ENCODE results near the gene RBM12.

RBM12 gene

DNA sequence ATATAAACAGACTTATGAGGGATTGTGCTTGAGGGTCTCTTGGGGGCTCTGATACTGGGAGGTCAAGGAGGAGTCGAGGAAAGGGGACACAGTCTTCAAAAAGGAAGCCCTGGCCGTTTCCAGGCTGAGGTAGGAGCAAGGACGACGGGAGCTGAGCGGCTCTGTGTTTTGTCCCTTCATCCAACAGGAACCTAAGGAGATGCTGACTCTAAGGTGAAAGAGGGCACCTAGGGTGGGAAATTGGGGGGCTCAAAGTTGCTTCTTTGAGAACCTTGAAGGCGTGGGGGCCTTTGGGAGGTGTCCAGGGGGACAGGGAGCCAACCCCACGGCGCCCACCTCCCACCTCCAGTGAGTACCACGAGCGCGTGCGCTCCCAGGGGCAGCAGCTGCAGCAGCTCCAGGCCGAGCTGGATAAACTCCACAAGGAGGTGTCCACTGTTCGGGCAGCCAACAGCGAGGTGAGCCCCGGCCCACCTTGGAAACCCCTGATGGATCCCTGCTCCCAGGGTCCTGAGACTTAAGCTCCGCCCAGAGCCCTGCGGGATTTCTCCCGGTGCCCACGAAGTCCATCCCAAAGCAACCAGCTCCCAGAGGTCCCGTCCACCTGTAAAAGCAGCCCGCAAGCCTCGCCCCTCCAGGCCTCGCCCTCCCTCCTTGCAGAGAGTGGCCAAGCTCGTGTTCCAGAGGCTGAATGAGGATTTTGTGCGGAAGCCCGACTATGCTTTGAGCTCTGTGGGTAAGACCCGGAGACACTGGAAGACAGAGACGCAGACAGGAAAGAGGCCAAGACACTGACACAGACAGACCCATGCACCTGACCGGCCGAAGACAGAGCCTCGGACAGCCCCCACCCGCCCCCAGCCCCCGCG lies 46.2 kb downstream of the RBM12 start:
- peak in 1 of 5 experiments; percentile 43 for DNase-seq

- DNase-seq: peak in 2 of 5 experiments; percentile 19 to 66
Measured at GRCh38 chr20:35617397-35618262, 47.1 kb downstream of the RBM12 start.

GRCh38 chr20:35616465-35617396 lies 48.0 kb downstream of the RBM12 start:
- DNase-seq: peak in 4 of 5 experiments; percentile 40 to 52 (median 51)

DNA sequence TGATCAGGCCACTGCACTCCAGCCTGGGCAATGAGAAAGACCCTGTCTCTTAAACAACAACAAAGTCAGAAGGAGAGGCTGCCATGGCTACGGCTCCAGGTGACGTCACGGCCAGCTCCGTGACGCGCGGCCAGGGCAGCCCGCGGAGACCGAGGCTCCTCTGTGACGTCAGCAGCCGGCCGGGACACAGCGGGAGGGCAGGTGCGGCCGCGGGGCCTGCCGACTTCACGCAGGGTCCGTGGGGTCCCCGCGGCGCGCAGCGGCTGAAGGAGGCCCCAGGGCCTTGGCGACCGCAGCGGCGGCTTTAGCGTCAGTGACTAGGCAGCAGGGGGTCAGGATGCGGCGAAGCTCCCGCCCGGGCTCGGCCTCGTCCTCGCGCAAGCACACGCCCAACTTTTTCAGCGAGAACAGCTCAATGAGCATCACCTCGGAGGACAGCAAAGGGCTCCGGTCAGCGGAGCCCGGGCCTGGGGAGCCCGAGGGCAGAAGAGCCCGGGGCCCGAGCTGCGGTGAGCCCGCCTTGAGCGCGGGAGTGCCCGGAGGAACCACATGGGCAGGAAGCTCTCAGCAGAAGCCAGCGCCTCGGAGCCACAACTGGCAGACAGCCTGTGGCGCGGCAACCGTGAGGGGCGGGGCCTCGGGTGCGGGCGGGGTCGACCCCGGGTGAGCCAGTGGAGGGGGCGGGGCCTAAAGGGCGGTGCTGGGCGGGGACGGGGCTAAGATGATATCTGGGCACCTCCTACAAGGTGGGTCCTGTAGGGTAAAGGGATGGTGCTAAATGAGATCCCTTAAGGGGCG lies 48.8 kb downstream of the RBM12 start, which contains the start of gene SPAG4:
Gene SPAG4 (plus strand): TSS at position 163 of the 798 bp plus-strand sequence. CDS start 175 bp downstream, at position 338.
- peak; percentile 99 to 100 (median 100) for DNase-seq

DNA sequence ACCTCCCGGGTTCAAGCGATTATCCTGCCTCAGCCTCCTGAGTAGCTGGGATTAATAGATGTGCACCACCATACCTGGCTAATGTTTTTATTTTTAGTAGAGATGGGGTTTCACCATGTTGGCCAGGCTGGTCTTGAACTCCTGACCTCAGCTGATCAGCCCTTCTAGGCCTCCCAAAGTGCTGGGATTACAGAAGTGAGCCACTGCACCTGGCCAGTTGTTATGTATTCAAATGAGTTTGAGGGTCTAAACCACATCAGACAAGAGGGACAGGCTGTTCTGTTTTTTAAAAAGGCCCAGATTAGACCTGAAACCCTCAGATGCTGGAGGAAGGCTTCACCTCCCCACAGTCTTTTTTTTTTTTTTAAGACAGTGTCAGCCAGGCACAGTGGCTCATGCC lies 53.2 kb downstream of the RBM12 start:
- DNase-seq: no peak

DNA sequence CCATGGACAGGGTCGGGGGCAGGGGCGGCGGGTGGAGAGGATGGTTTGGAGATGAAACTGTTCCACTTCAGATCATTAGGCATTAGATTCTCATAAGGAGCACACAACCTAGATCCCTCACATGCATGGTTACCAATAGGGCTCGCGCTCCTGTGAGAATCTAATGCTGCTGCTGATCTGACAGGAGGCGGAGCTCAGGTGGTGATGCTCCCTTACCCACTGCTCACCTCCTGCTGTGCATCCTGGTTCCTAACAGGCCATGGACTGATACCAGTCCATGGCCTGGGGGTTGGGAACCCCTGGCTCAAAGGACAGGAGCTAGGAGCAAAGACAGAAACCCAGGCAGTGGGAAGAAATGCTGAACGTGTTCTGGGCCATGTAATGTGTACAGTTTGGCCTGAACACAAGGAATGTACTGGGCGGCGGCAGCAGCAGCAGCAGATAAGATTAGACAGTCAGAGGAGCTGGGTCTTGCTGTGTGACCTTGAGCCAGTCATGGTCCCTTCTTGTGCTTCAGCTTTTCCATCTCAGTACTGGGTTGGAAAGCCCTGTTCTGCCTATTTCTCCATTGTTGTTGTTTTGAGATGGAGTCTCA lies 53.8 kb downstream of the RBM12 start:
- no peak for DNase-seq

- no peak for DNase-seq
Measured at GRCh38 chr20:35607003-35607735, 57.5 kb downstream of the RBM12 start.

- DNase-seq: no peak
Measured at GRCh38 chr20:35606127-35606526, 58.6 kb downstream of the RBM12 start.

DNA sequence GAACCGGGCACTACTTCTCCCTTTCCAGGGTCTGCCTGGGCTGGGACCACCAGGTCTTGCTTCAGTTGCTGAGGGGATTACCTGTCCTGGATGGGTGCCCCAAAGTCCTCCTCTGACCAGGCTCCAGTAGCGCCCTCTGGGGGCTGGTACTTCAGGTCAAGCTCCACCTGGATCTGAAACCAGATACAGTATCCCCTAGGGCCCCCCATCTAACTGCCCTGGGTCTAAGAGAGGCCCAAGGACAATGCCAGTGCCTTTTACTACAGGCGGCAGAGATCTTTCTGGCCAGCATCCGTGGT lies 60.3 kb downstream of the RBM12 start:
- DNase-seq: no peak

DNA sequence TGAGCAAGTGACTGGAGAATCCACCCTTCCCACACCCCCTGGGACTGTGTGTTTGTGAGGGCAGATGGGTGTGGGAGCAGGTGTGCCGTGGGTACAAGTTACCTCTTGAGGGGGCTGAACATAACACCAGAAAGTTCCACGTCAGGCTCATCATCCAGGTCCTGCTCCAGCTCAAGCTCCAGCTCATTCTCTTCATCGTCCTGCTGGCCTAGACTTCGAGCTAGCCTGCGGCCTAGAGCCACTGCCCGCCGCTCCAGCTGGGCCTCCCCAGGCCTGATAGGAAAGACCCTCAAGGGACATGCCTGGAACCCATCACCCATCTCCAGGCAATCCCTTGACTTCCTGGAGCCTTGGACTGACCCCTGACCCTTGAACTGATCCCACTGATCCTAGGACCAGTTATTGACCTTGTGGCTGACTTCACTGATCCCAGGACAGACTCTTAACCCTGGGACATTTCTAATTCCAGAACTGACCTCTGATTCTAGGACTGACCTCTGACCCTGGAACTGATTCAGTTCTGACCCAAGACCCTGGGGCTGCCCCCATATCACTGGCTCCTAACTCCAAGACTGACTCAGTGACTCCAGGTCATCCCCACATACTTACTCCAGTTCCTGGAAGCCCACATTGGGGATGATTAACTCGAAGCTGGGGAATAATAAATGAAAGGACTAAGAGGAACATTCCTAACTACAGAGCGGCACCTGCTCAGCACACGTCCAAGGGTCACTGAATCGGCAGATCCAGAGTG lies 60.8 kb downstream of the RBM12 start:
- no peak for DNase-seq

DNA sequence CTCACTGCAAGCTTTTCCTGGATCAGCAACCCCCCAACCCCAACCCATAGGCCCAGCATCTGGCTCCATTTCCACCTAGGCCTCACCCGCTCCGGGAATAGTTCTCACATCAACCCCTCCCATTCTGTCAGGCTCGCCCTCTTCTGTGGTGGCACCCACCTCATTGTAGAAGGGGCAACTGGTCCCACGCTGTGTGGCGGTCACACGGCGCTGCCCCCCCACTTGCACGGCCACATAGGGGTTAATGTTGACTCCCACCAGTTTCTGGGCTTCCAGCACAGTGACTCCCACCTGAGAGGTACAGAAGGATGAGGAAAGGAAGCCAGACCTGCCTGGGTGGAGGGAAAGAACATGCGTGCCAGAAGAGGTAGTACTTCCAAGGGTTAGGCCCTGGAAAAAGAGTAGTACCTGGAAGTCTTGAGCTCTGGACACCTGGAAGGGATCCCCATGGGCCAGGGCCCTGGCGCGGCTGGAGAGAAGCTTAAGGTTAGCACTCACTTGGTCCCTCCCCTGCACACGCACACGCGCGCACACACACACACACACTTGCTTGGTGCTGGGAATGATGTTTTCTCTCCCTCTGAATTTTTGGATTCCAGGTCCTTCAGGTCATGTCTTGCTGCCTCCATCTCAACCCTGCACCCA lies 61.7 kb downstream of the RBM12 start:
- no peak for DNase-seq

- no peak for DNase-seq
Measured at GRCh38 chr20:35601990-35602389, 62.7 kb downstream of the RBM12 start.

GRCh38 chr20:35600993-35601973 lies 63.4 kb downstream of the RBM12 start:
- DNase-seq: peak; percentile 55 to 86 (median 69)

- DNase-seq: no peak
Measured at GRCh38 chr20:35600176-35600992, 64.3 kb downstream of the RBM12 start.

- DNase-seq: no peak
Measured at GRCh38 chr20:35599776-35600120, 65.0 kb downstream of the RBM12 start.

All from T-helper 2 cell (primary cell).